NCI-H524 (cell line): ENCODE results near the gene DOCK8.
"Not testable (repeated sequence)": the region's sequence is repeated elsewhere in the genome, so short reads cannot be mapped to it uniquely, and the experiment has no call there.

Source experiments
- DNase-seq, 2 experiments: peaks; one replicate each; lab custom pipeline; 2025; lab: John Stamatoyannopoulos, UW

The DOCK8 gene

DNA sequence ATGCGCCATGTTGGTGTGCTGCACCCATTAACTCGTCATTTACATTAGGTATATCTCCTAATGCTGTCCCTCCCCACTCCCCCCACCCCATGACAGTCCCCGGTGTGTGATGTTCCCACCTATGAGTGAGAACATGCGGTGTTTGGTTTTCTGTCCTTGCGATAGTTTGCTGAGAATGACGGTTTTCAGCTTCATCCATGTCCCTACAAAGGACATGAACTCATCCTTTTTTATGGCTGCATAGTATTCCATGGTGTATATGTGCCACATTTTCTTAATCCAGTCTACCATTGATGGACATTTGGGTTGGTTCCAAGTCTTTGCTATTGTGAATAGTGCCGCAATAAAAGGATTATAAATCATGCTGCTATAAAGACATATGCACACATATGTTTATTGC lies 195.0 kb downstream of the DOCK8 start:
- not testable (repeated sequence) for DNase-seq

DNA sequence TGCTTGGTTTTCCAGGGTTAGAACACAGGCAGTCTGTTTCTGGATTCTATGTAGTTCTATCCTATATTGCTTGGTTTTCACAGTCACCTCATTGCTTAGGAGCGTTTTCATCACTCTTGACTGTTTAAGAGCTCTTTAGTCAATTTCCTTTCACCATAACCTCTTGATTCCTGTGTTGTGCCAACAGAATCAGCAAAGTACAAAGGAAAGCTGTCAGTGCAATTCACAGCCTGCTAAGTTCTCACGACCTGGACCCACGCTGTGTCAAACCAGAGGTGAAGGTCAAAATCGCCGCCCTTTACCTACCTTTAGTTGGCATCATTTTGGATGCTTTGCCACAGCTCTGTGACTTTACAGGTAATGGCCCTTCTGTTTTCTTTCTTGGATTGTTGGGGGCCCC lies 199.9 kb downstream of the DOCK8 start:
- DNase-seq, result no peak

DNA sequence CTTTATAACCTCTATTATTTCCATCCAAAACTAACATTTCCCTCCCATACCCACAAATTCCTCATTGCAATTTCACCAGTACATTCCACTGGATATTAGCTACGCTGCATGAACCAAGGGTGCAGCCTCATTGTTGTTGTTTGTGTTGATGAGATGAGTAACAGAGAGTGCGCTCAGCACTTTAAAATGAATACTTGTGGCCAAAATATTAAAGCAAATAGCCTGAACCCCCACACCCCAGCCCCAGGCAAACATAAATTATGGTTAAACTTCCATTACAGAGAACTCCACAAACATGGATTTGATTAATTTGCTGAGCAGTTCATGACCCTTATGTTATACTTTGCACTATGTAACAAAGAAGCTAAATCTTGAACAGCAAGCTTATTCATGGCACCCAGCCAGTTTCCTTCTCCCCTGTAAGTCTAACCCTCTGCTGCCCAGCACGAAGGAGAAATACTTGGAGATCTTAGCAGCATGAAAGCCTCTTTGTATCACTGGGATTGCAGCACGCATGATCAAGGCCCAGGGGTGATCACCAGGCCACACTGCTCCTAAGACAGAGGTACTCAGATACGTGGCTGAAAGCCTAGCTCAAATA lies 205.0 kb downstream of the DOCK8 start:
- DNase-seq, result no peak

GRCh38 chr9:421896-422295 lies 207.2 kb downstream of the DOCK8 start:
- DNase-seq, result no peak

- no peak for DNase-seq
These were observed 211.6 kb downstream of the DOCK8 start for GRCh38 chr9:426264-426663.

- no peak for DNase-seq
These were observed 212.3 kb downstream of the DOCK8 start for GRCh38 chr9:426976-427375.

- DNase-seq, result no peak
These were observed 217.0 kb downstream of the DOCK8 start for GRCh38 chr9:431701-432100.

- DNase-seq, result no peak
These were observed 221.8 kb downstream of the DOCK8 start for GRCh38 chr9:436482-436881.

DNA sequence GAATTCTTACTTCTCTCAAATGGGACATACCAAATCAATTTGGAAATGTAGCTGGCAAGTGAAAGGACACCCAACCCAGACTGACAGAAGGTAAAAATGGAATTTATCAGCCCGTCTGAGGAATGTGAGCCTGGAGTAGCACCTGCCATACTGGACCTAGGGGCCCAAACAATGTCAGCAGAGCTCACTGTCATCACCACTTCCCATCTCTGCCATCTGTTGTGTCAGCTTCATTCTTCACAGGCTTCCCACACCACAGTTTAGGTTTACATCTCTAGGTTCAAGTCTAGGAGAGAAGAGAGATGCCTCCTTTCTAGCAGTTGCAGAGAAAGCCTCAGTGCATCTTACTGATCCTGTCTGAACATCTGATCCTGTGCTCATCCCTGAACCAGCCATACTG lies 222.4 kb downstream of the DOCK8 start:
- peak in 1 of 2 experiments; percentile 6 for DNase-seq

DNA sequence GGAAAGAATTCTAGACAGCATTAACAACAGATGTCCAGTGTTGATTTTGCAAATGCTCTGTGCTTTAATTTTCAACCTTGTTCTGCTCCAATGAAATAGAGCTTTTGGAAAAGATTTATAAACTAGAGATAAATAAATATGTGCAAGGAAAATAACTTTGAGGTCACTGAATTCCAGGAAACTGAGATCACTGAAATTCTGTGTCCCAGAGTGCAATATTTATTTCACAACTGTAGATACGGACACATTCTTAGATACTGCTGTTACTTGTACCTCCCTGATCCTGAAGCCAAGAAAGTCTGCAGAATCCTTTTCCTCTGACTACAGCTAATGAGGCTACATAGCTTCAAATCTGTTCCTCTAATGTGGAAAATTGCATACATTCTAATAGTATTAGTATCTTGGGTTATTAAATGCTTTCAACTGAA lies 222.9 kb downstream of the DOCK8 start:
- no peak for DNase-seq

DNA sequence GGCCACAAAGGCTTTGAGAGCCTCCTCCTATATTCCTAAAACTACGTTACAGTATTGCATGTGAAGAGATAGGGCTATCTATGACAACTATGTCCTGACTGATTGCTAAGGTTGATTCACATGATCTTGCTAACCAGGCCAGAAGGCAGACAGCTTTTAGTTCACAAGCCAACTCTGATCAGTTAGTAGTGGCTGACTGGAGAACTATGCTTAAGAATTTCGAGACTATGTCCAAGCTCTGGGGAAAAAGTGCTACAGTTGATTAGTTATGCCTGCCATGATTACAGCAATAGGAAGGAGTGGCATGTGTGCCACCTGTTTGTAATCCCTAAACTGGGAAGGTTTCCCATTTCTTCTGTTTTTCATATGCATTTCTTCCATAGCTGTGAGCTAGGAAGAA lies 223.4 kb downstream of the DOCK8 start:
- no peak for DNase-seq

GRCh38 chr9:438961-439768 lies 224.5 kb downstream of the DOCK8 start:
- no peak for DNase-seq

DNA sequence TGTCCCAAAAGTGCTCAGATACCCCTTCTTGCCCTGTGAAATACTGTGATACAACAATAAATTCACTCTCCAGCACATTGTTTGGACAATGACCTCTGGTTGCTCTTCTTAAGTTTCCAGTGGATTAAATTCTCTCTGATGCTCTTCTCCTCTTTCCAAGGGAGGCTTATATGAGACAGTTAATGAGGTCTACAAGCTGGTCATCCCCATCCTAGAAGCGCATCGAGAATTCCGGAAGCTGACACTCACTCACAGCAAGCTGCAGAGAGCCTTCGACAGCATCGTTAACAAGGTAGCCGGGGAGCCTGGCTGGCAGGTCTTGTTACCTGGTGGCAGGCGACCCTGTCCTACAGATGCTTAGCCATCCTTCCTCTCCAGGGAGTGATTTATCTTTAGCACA lies 226.5 kb downstream of the DOCK8 start:
- DNase-seq, result no peak

GRCh38 chr9:444528-444927 lies 229.9 kb downstream of the DOCK8 start:
- no peak for DNase-seq

GRCh38 chr9:445033-445432 lies 230.4 kb downstream of the DOCK8 start:
- peak in 1 of 2 experiments; percentile 17 for DNase-seq

DNA sequence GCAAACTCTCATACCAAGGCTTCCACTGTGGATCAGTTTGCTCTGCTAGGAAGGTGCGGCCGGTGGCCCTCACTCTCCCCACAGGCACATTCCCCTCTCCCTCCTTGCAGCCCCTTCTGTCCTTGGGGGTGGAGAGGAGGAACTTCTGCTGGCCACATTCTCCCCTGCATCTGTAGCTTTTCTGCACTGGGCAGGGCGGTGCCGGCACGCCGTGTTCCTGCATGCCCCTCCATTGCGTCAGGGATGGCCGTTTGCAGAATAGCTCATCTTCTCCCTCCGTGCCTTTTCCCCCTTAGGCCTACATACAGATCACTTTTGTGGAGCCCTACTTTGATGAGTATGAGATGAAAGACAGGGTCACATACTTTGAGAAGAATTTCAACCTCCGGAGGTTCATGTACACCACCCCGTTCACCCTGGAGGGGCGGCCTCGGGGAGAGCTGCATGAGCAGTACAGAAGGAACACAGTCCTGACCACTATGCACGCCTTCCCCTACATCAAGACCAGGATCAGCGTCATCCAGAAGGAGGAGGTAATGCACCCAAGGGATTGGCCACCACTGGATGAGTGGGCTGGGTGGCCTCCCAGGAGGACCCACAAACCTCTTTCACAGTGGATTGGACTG lies 231.5 kb downstream of the DOCK8 start:
- no peak for DNase-seq

- no peak for DNase-seq
These were observed 232.8 kb downstream of the DOCK8 start for GRCh38 chr9:447230-448025.

DNA sequence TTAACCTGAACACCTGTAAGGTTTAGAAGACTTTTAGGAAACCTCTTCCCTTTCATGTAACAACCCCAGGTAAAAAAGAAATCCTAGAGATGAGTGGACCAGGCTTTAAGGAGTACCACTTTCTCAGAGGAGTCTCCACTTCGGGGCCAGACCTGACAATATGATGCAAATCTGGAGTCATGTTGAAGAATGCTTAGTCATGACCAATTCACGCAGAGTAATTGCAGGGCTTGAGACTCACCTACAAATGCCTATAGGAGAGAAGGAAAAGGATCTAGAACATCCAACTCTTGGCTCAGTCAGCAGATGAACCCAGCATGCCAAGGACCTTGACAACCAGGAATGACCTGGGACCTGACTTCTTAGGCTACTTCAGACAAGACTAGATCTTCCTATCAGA lies 235.4 kb downstream of the DOCK8 start:
- no peak for DNase-seq

DNA sequence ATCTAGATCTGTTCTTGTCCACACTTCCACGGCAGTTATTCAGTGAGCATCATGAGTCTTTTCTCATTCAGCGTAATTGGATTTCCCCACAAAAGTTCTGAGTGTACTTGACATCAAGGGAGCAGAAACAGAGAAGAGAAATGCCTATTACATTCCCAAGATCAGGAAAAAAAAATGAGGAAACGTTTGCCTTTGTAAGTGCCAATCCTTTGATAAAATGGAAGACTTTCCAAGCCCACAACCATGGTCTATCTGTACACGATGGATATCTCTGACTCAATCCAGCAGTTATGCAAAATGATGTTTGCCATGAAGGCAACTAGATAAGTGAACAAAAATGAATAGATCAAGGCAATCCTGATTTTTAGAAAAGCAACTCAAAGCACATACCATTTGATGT lies 235.9 kb downstream of the DOCK8 start:
- DNase-seq, result no peak

- DNase-seq, result no peak
These were observed 239.2 kb downstream of the DOCK8 start for GRCh38 chr9:453832-454231.

GRCh38 chr9:456365-456764 lies 241.7 kb downstream of the DOCK8 start:
- peak in 1 of 2 experiments; percentile 50 for DNase-seq

- no peak for DNase-seq
These were observed 243.9 kb downstream of the DOCK8 start for GRCh38 chr9:458590-458989.
